Endothelial cell of umbilical vein (primary cell): Measurements from ENCODE around the gene POLR1C. TPM values are rescaled to one million over a fixed set of nuclear protein-coding genes. Genes with fewer than 3 reads are reported as not detected.

ENCODE experiments used
- BruUV-seq: library from RNA; stranded (reverse); fragments of 400-500 nt; replicated peaks from 2 replicates; lab custom pipeline; 2021; lab: Mats Ljungman, UMichigan
- CTCF ChIA-PET: fragments of 300-600, 350-600 bp; sonication (Branson Sonifier 250); formaldehyde crosslinking; loops from one replicate; lab custom pipeline; 2021; ENCODE audit warnings: antibody characterized with exemption, inconsistent platforms; lab: Charles Lee
- POLR2A ChIA-PET: fragments of 300-600, 350-600 bp; sonication (Branson Sonifier 250); formaldehyde crosslinking; loops from one replicate; lab custom pipeline; 2021; ENCODE audit warnings: antibody characterized with exemption, inconsistent platforms; lab: Charles Lee
- DNase-seq: peaks from one replicate; pipeline ENCODE4 v3.0.0-alpha.2; 2011; ENCODE audit warnings: low read depth, low spot score
- FAIRE-seq: peaks from 2 replicates; lab custom pipeline; 2011; peaks lifted over from hg19 to GRCh38; lab: Jason Lieb, UNC
- H2AFZ ChIP-seq: 2 replicates; pipeline ENCODE4 v1.6.0; 2012; ENCODE audit warnings: low read depth, low read length, control low read depth, inconsistent platforms
- H3K27ac ChIP-seq: 2 replicates; pipeline ENCODE4 v1.5.1; 2011; ENCODE audit warnings: low read depth, mild to moderate bottlenecking, control low read depth, low read length, moderate library complexity; ENCODE audit not compliant: insufficient read depth
- H3K27me3 ChIP-seq, 2 experiments: 2 replicates each; pipeline versions ENCODE4 v1.6.0 to v1.6.1; 2011; ENCODE audit warnings: low read length in 2 of 2, mixed read lengths in 1 of 2; ENCODE audit not compliant: control insufficient read depth in 2 of 2, insufficient read depth in 2 of 2
- H3K36me3 ChIP-seq, 2 experiments: 2 replicates in 1 of 2; 3 replicates in 1 of 2; pipeline ENCODE4 v1.5.1; 2011; ENCODE audit warnings: low read length in 2 of 2, mild to moderate bottlenecking in 1 of 2, moderate library complexity in 1 of 2; ENCODE audit not compliant: control insufficient read depth in 2 of 2, insufficient read depth in 2 of 2; ENCODE audit errors: extremely low read depth in 1 of 2
- H3K4me1 ChIP-seq: 3 replicates; pipeline ENCODE4 v1.5.1; 2011; ENCODE audit warnings: mild to moderate bottlenecking, low read length; ENCODE audit not compliant: control insufficient read depth, insufficient read depth; ENCODE audit errors: extremely low read depth
- H3K4me2 ChIP-seq: 2 replicates; pipeline ENCODE4 v1.6.1; 2011; ENCODE audit warnings: low read length, control low read depth, mixed read lengths; ENCODE audit not compliant: insufficient read depth
- H3K4me3 ChIP-seq, 3 experiments: fragments of 200-600 bp in 1 of 3; sonication (generic), shearing (Covaris generic) in 1 of 3; replicated peaks in 1 of 3; 2 replicates each; pipeline ENCODE4 v1.5.1; 2011 to 2016; ENCODE audit warnings: control low read depth in 3 of 3, low read length in 3 of 3, mild to moderate bottlenecking in 2 of 3, inconsistent platforms in 1 of 3, low read depth in 1 of 3, moderate library complexity in 1 of 3; ENCODE audit not compliant: insufficient read depth in 1 of 3
- H3K79me2 ChIP-seq: 2 replicates; pipeline ENCODE4 v1.6.0; 2012; ENCODE audit warnings: low read length, inconsistent platforms; ENCODE audit not compliant: control insufficient read depth, insufficient read depth
- H3K9ac ChIP-seq: replicated peaks from 2 replicates; pipeline ENCODE3; 2011; ENCODE audit warnings: low read length, control low read depth; ENCODE audit not compliant: insufficient read depth; ENCODE audit errors: extremely low read depth
- H3K9me1 ChIP-seq: replicated peaks from 3 replicates; pipeline ENCODE4 v1.6.0; 2011; ENCODE audit warnings: mild to moderate bottlenecking, low read length; ENCODE audit not compliant: control insufficient read depth, insufficient read depth; ENCODE audit errors: extremely low read depth
- H3K9me3 ChIP-seq: replicated peaks from 2 replicates; pipeline ENCODE4 v1.5.1; 2012; ENCODE audit warnings: low read length, inconsistent platforms; ENCODE audit not compliant: control insufficient read depth, insufficient read depth
- H4K20me1 ChIP-seq: replicated peaks from 2 replicates; pipeline ENCODE3; 2011; ENCODE audit warnings: mild to moderate bottlenecking, low read length; ENCODE audit not compliant: control insufficient read depth, insufficient read depth; ENCODE audit errors: extremely low read depth
- JUN ChIP-seq: IDR thresholded peaks from 2 replicates; pipeline ENCODE4 v1.6.1; 2011; ENCODE audit warnings: borderline replicate concordance, low read depth; ENCODE audit not compliant: insufficient read length, insufficient read depth
- MYC ChIP-seq: IDR thresholded peaks from one replicate; pipeline ENCODE4 v1.6.1; 2011; ENCODE audit warnings: mild to moderate bottlenecking, low read depth, low read length
- POLR2A ChIP-seq: IDR thresholded peaks from 2 replicates; pipeline ENCODE4 v1.6.1; 2012; ENCODE audit warnings: low read depth, mild to moderate bottlenecking, control low read depth, low read length
- POLR2AphosphoS5 ChIP-seq: IDR thresholded peaks from 2 replicates; pipeline ENCODE4 v1.6.1; 2012; ENCODE audit warnings: low read depth, mild to moderate bottlenecking, control low read depth, low read length, moderate library complexity; ENCODE audit not compliant: insufficient read depth
- dilution Hi-C: fragments of 300-500 bp; cut with MboI; formaldehyde crosslinking; loops from one replicate; pipeline ENCODE4 v1.15.0; 2019; ENCODE audit warnings: low sequenced_read_pairs; ENCODE audit not compliant: extremely low pct_ligation_motif_present
- intact Hi-C: fragments of 100-400 bp; cut with micrococcal nuclease; formaldehyde crosslinking; loops from one replicate; pipeline ENCODE4 v1.10.0; 2022
- polyA plus RNA-seq, 4 experiments: library from polyadenylated mRNA; depleted of rRNA in 3 of 4; stranded (reverse) in 3 of 4; unstranded in 1 of 4; fragments of >200 nt; gene quantifications; 2 replicates each; pipeline versions ENCODE4 v1.2.1 to v1.2.3, GENCODE V29; 2011 to 2012; ENCODE audit warnings: missing spikeins in 1 of 4
- total RNA-seq: library from RNA; stranded (reverse); gene quantifications from 2 replicates; pipeline ENCODE4 v1.2.3, GENCODE V29; 2021
- TF ChIP-seq, protein P1 (sequence below), 2 donors: IDR thresholded peaks; 1 replicate in 1 of 2; 2 replicates in 1 of 2; pipeline ENCODE4 v1.5.1; 2011; ENCODE audit warnings: low read length in 2 of 2, mild to moderate bottlenecking in 2 of 2, moderate library complexity in 2 of 2, control low read depth in 1 of 2, inconsistent platforms in 1 of 2, low read depth in 1 of 2; ENCODE audit not compliant: insufficient read depth in 1 of 2; ENCODE audit errors: extremely low read depth in 1 of 2
- TF ChIP-seq, protein P2 (sequence below): IDR thresholded peaks from 2 replicates; pipeline ENCODE4 v1.6.1; 2011; ENCODE audit not compliant: insufficient read depth, insufficient read length

The POLR1C gene
- total and polyA plus RNA-seq, 2 donors (not counting 3 experiments of a cell fraction or from before 2014, with no cell fraction given), result 39.8 to 46.0 TPM

DNA sequence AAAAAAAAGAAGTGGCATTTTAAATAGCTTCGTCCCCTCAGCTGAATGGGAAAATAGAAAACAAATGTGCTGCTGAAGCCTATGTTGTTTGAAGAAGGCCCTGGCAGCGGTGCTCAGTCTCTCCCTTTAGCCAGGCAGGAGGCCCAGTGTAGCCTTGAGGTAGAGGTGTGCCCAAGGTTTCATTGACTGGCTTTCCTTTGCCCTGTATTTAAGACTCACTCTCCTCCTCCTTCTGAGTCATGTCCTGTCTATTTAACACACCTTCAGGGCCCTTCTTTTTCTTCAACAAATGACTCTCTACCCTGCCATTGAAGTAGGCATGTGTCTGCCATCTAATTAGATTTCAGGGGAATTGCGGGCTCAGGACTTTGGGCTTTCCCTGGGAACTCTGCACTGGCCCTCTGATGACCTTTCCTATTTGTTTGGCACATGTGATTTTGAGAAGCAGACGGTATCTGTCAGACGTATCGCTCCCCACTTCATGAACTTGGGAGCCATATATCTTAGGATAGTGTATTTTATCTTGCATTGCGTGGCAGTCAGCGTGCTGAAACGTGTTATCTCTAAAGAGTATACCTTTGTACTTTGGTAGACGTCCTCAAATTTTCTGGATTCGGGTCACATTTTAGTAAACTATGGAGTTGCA, 35.2 kb upstream of the POLR1C start:
- POLR2A ChIA-PET, result no interaction called here
- intact Hi-C loops, result no loop called here

More for the DNA sequence above, 35.2 kb upstream of the POLR1C start:
- Histone ChIP-seq H3K36me3 (no peaks in the 10 kb centered on the region), H3K9me1 (no peaks in the 10 kb centered on the region), H2AFZ (no peak overlapping the region), H3K4me3 (no peak overlapping the region), H3K27ac (no peak overlapping the region), H3K4me2 (no peak overlapping the region), H3K9ac (no peak overlapping the region), H4K20me1 (no peaks in the 10 kb centered on the region), H3K79me2 (peaks cover 16% of the 10 kb centered on the region), H3K27me3 (no peaks in the 10 kb centered on the region), H3K9me3 (no peaks in the 10 kb centered on the region), H3K4me1 (peaks cover 9% of the 10 kb centered on the region)
- TF ChIP-seq POLR2AphosphoS5 (no peak), POLR2A (no peak), MYC (no peak), JUN (no peak)
- TF ChIP-seq, protein P1, sequence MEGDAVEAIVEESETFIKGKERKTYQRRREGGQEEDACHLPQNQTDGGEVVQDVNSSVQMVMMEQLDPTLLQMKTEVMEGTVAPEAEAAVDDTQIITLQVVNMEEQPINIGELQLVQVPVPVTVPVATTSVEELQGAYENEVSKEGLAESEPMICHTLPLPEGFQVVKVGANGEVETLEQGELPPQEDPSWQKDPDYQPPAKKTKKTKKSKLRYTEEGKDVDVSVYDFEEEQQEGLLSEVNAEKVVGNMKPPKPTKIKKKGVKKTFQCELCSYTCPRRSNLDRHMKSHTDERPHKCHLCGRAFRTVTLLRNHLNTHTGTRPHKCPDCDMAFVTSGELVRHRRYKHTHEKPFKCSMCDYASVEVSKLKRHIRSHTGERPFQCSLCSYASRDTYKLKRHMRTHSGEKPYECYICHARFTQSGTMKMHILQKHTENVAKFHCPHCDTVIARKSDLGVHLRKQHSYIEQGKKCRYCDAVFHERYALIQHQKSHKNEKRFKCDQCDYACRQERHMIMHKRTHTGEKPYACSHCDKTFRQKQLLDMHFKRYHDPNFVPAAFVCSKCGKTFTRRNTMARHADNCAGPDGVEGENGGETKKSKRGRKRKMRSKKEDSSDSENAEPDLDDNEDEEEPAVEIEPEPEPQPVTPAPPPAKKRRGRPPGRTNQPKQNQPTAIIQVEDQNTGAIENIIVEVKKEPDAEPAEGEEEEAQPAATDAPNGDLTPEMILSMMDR (IDR thresholded peaks at IDR 0.05; ENCODE audit: extremely low read depth in 1 of 2, insufficient read depth in 1 of 2, low read depth in 1 of 2, low read length in 2 of 2), result no peak
- TF ChIP-seq, protein P2, sequence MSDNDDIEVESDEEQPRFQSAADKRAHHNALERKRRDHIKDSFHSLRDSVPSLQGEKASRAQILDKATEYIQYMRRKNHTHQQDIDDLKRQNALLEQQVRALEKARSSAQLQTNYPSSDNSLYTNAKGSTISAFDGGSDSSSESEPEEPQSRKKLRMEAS, result no peak
- no peak for FAIRE-seq
- CTCF ChIA-PET, result interaction anchor here (1.2 to 3.0 kb wide), 2 partner anchors 14 to 25 kb away, joined by 3 to 10 read pairs; no protein-coding TSS in a partner anchor
- BruUV-seq, result no TSS peak
- dilution Hi-C loops, result no loop called here
- DNase-seq, result no peak
